Sigmoid colon (tissue), 4 donors: Measurements from ENCODE around the gene GRIP1.

Experiments
- CTCF ChIP-seq, 4 experiments: fragments of 450-650 bp in 3 of 4; fragments of 200-600 bp in 1 of 4; IDR thresholded peaks; one replicate each; pipeline ENCODE4 v1.5.1; 2016 to 2019; ENCODE audit warnings: antibody characterized with exemption in 4 of 4, mild to moderate bottlenecking in 3 of 4, moderate library complexity in 2 of 4
- EP300 ChIP-seq, 4 donors: sonication (generic); formaldehyde crosslinking; IDR thresholded peaks; one replicate each; pipeline ENCODE4 v1.6.1; 2017; ENCODE audit warnings: antibody characterized with exemption in 4 of 4
- POLR2A ChIP-seq, 2 donors: fragments of 450-650 bp; IDR thresholded peaks; one replicate each; pipeline ENCODE4 v1.6.1; 2016; ENCODE audit warnings: antibody characterized with exemption in 2 of 2, mild to moderate bottlenecking in 2 of 2, moderate library complexity in 2 of 2
- POLR2AphosphoS5 ChIP-seq, 4 donors: sonication (generic); formaldehyde crosslinking; IDR thresholded peaks; one replicate each; pipeline ENCODE4 v1.6.1; 2017; ENCODE audit warnings: antibody characterized with exemption in 4 of 4

- TF ChIP-seq POLR2AphosphoS5 (IDR thresholded peaks at IDR 0.05): no peak
- no peak for TF ChIP-seq CTCF (IDR thresholded peaks at IDR 0.05)
- TF ChIP-seq POLR2A (IDR thresholded peaks at IDR 0.05): no peak
- no peak for TF ChIP-seq EP300 (IDR thresholded peaks at IDR 0.05)
Measured at GRCh38 chr12:66304296-66304900, 374.5 kb downstream of the GRIP1 start.
